Sigmoid colon (tissue), 7 donors: ENCODE results near the gene FGF11. TPM values are rescaled to one million over a fixed set of nuclear protein-coding genes. Genes with fewer than 3 reads are reported as not detected.

Source experiments
- DNase-seq: peaks from one replicate; pipeline ENCODE4 v3.0.0-alpha.2; 2019
- H3K27ac ChIP-seq, 4 donors: fragments of 200-600 bp; sonication (generic); one replicate each; pipeline ENCODE4 v1.5.1; 2016 to 2019; ENCODE audit warnings: mild to moderate bottlenecking in 1 of 4
- H3K27me3 ChIP-seq, 3 donors: fragments of 200-600 bp; sonication (generic); one replicate each; pipeline ENCODE4 v1.5.1; 2019; ENCODE audit warnings: mild to moderate bottlenecking in 1 of 3
- H3K36me3 ChIP-seq, 4 donors: fragments of 200-600 bp; sonication (generic); one replicate each; pipeline ENCODE4 v1.5.1; 2016 to 2019
- H3K4me1 ChIP-seq, 4 donors: fragments of 200-600 bp; sonication (generic); one replicate each; pipeline ENCODE4 v1.5.1; 2017 to 2019
- H3K4me3 ChIP-seq, 4 donors: fragments of 200-600 bp; sonication (generic); one replicate each; pipeline ENCODE4 v1.5.1; 2017 to 2019; ENCODE audit warnings: mild to moderate bottlenecking in 2 of 4, moderate library complexity in 1 of 4
- H3K9me3 ChIP-seq, 4 donors: fragments of 200-600 bp in 3 of 4; sonication (generic) in 3 of 4; one replicate each; pipeline versions ENCODE4 v1.5.1 to v1.6.1; 2013 to 2019
- EP300 ChIP-seq, 4 donors: sonication (generic); formaldehyde crosslinking; IDR thresholded peaks; one replicate each; pipeline ENCODE4 v1.6.1; 2017; ENCODE audit warnings: antibody characterized with exemption in 4 of 4
- POLR2A ChIP-seq, 2 donors: fragments of 450-650 bp; IDR thresholded peaks; one replicate each; pipeline ENCODE4 v1.6.1; 2016; ENCODE audit warnings: antibody characterized with exemption in 2 of 2, mild to moderate bottlenecking in 2 of 2, moderate library complexity in 2 of 2
- POLR2AphosphoS5 ChIP-seq, 4 donors: sonication (generic); formaldehyde crosslinking; IDR thresholded peaks; one replicate each; pipeline ENCODE4 v1.6.1; 2017; ENCODE audit warnings: antibody characterized with exemption in 4 of 4
- WGBS, 2 donors: extraction: QIAGEN DNeasy Blood & Tissue Kit; methylation state at CpG; one replicate each; pipeline ENCODE4 v1.1.7; 2013; 5-methylcytosine and 5-hydroxymethylcytosine counted together
- intact Hi-C: fragments of 100-400 bp; cut with DNase I; formaldehyde crosslinking; loops from one replicate; pipeline ENCODE4 v1.15.1; 2023
- polyA plus RNA-seq, 3 donors: library from polyadenylated mRNA; stranded (reverse); fragments of 200-250 nt; gene quantifications; one replicate each; pipeline ENCODE4 v1.2.3, GENCODE V29; 2013
- total RNA-seq, 4 donors: library from RNA; depleted of rRNA; stranded (reverse); fragments of >200 nt; gene quantifications; one replicate each; pipeline ENCODE4 v1.1.0, GENCODE V29; 2016
- TF ChIP-seq, protein P1 (sequence below), 4 experiments: fragments of 450-650 bp in 3 of 4; fragments of 200-600 bp in 1 of 4; IDR thresholded peaks; one replicate each; pipeline ENCODE4 v1.5.1; 2016 to 2019; ENCODE audit warnings: antibody characterized with exemption in 4 of 4, mild to moderate bottlenecking in 3 of 4, moderate library complexity in 2 of 4
- donor health status: healthy with polysubstance abuse.
- donor health status: Bipolar disorder and iron deficiency.
- donor health status: healthy.

The FGF11 gene
- total and polyA plus RNA-seq, 7 donors = 0.36 to 2.8 (median 0.69) TPM; not detected in 4

DNA sequence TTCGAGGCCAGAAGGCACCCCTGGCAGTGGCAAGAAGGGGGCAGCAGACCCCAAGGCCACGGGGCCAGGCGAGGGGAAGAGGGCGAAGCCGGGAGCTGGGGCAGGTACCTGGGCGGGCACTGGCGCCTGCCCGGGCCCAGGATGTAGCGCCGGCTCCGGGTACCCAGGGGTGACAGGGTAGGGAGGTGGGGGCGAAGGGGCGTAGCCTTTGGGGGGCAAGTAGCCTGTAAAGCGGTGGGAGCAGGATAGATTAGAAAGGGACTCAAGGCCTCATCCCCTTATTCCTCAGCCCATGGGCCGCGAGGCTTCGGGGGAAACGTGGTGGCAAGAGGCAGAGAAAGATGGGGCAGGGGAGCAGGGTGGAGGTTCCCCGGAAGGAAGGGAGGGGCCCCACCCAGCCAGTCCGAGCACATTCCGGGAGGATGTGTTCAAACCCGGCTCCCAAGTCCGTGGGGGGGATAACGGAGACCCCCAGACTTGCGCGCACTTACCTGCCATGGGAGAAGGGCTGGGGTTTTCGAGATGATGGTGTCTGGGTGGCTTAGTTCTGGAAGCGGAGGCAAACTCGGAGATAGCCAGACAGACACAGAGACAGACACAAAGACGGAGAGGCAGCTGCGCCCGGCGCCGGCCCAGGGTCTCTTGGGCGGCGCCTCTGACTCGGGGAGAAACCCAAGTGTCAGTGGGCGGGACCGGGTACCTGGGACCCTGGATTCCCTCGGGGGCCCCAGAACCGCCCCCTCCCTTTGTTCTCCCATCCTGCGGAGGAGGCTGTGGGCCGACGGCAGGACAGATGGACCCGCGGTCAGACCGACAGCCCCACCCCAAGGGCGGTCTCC lies 45.5 kb upstream of the FGF11 start:
- peaks cover 0 to 30% (median 10%) of the 10 kb centered on the region in 4 donors for H3K36me3 ChIP-seq
- DNase-seq = peak; percentile 76
- WGBS, 2 donors = 4% methylated on average over 48 of the region's 48 CpGs
- H3K4me3 ChIP-seq = peak overlapping the region; percentile 68 to 79 (median 70)
- H3K9me3 ChIP-seq = no peaks in the 10 kb centered on the region
- H3K4me1 ChIP-seq = peaks cover 0 to 25% (median 19%) of the 10 kb centered on the region in 4 donors
- TF ChIP-seq POLR2AphosphoS5 (IDR thresholded peaks at IDR 0.05) (no peak), POLR2A (IDR thresholded peaks at IDR 0.05) (no peak), EP300 (IDR thresholded peaks at IDR 0.05) (no peak)
- TF ChIP-seq, protein P1, sequence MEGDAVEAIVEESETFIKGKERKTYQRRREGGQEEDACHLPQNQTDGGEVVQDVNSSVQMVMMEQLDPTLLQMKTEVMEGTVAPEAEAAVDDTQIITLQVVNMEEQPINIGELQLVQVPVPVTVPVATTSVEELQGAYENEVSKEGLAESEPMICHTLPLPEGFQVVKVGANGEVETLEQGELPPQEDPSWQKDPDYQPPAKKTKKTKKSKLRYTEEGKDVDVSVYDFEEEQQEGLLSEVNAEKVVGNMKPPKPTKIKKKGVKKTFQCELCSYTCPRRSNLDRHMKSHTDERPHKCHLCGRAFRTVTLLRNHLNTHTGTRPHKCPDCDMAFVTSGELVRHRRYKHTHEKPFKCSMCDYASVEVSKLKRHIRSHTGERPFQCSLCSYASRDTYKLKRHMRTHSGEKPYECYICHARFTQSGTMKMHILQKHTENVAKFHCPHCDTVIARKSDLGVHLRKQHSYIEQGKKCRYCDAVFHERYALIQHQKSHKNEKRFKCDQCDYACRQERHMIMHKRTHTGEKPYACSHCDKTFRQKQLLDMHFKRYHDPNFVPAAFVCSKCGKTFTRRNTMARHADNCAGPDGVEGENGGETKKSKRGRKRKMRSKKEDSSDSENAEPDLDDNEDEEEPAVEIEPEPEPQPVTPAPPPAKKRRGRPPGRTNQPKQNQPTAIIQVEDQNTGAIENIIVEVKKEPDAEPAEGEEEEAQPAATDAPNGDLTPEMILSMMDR (IDR thresholded peaks at IDR 0.05) = no peak
- no peaks in the 10 kb centered on the region for H3K27me3 ChIP-seq
- intact Hi-C loops = loop anchor here (2.0 kb wide), 1 partner anchor 37 kb away; no protein-coding TSS in a partner anchor
- H3K27ac ChIP-seq = peak overlapping the region; percentile 89 to 93 (median 90)

- TF ChIP-seq POLR2AphosphoS5 (IDR thresholded peaks at IDR 0.05) (peak; percentile 95 to 98 (median 96)), EP300 (IDR thresholded peaks at IDR 0.05) (no peak), POLR2A (IDR thresholded peaks at IDR 0.05) (peak in 1 of 2 donors; percentile 61)
- TF ChIP-seq, protein P1 (IDR thresholded peaks at IDR 0.05) = peak in 3 of 4 experiments; percentile 10 to 56 (median 51)
- Histone ChIP-seq H3K9me3 (no peaks in the 10 kb centered on the region), H3K36me3 (peaks cover 0 to 22% (median 5%) of the 10 kb centered on the region in 4 donors), H3K4me3 (peak within 1 kb of the TSS; percentile 68 to 79 (median 70)), H3K27me3 (no peaks in the 10 kb centered on the region), H3K27ac (peak within 1 kb of the TSS; percentile 89 to 93 (median 90)), H3K4me1 (peaks cover 0 to 25% (median 19%) of the 10 kb centered on the region in 4 donors)
- DNase-seq = peak; percentile 93
- WGBS, 2 donors = 0 to 1% methylated on average over 71 of the region's 71 CpGs
- intact Hi-C loops = loop anchor here (2.0 kb wide), 1 partner anchor 38 kb away; no protein-coding TSS in a partner anchor
Measured at GRCh38 chr17:7394452-7395191, 44.7 kb upstream of the FGF11 start, which contains the start of gene PLSCR3. TSS of gene PLSCR3 (minus strand) at chr17:7394525. CDS start at chr17:7394110, 415 bp downstream.

DNA sequence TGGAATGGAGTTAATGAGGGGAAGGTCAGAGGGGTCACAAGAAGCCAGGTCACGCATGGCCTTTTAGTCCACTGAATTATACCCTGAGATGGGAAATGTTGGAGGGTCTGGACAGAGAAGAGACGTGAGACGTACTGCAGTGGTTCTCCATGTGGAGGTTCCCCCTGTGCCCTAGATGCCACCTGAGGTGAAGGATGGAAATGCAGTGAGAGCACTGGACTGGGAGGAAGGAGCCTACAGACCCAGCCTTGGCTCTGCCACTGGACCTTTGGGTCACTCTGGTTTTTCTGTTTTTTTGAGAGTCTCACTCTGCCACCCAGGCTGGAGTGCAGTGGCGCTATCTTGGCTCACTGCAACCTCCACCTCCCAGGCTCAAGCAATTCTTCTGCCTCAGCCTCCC lies 43.2 kb upstream of the FGF11 start:
- Histone ChIP-seq H3K36me3 (peaks cover 0 to 10% (median 1%) of the 10 kb centered on the region in 4 donors), H3K9me3 (no peaks in the 10 kb centered on the region), H3K4me3 (no peak overlapping the region), H3K4me1 (peaks cover 0 to 33% (median 19%) of the 10 kb centered on the region in 4 donors), H3K27ac (no peak overlapping the region), H3K27me3 (no peaks in the 10 kb centered on the region)
- TF ChIP-seq POLR2A (IDR thresholded peaks at IDR 0.05) (no peak), POLR2AphosphoS5 (IDR thresholded peaks at IDR 0.05) (no peak), EP300 (IDR thresholded peaks at IDR 0.05) (no peak)
- TF ChIP-seq, protein P1 (IDR thresholded peaks at IDR 0.05) = no peak
- intact Hi-C loops = no loop called here
- 92 to 94% methylated on average over 4 of the region's 4 CpGs for WGBS, 2 donors
- no peak for DNase-seq

DNA sequence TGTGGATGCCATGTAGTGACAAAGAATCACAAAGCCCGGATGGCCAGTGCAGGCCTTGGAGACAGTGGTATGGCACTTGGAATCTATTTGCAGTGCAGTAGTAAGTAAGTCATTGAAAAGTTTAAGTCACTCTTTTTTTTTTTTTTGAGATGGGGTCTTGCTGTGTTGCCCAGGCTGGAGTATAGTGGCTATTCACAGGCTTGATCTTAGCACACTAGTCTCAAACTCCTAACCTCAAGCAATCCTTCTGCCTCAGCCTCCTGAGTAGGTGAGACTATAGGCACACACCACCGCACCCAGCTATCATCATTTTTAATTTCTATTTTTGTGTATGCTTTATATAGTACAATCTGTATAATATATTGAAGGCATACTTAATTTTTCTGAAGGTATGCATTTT lies 40.7 kb upstream of the FGF11 start:
- intact Hi-C loops = no loop called here
- Histone ChIP-seq H3K27me3 (no peaks in the 10 kb centered on the region), H3K27ac (no peak overlapping the region), H3K36me3 (no peaks in the 10 kb centered on the region), H3K4me1 (peaks cover 0 to 41% (median 24%) of the 10 kb centered on the region in 4 donors), H3K4me3 (no peak overlapping the region), H3K9me3 (no peaks in the 10 kb centered on the region)
- TF ChIP-seq, protein P1 (IDR thresholded peaks at IDR 0.05) = no peak
- TF ChIP-seq POLR2AphosphoS5 (IDR thresholded peaks at IDR 0.05) = no peak
- TF ChIP-seq POLR2A (IDR thresholded peaks at IDR 0.05) = no peak
- no peak for TF ChIP-seq EP300 (IDR thresholded peaks at IDR 0.05)
- WGBS, 2 donors = 86 to 89% methylated on average over 2 of the region's 2 CpGs
- DNase-seq = no peak
